ENCODE data around the gene NFIA. TPM values are rescaled to one million over a fixed set of nuclear protein-coding genes. Genes with fewer than 3 reads are reported as not detected.
A peak's percentile ranks its signal among the peaks of the same experiment; 100 is the strongest.

NFIA gene
- total RNA-seq, 2 donors from 2014 or later: 75.3 to 81.3 TPM

DNA sequence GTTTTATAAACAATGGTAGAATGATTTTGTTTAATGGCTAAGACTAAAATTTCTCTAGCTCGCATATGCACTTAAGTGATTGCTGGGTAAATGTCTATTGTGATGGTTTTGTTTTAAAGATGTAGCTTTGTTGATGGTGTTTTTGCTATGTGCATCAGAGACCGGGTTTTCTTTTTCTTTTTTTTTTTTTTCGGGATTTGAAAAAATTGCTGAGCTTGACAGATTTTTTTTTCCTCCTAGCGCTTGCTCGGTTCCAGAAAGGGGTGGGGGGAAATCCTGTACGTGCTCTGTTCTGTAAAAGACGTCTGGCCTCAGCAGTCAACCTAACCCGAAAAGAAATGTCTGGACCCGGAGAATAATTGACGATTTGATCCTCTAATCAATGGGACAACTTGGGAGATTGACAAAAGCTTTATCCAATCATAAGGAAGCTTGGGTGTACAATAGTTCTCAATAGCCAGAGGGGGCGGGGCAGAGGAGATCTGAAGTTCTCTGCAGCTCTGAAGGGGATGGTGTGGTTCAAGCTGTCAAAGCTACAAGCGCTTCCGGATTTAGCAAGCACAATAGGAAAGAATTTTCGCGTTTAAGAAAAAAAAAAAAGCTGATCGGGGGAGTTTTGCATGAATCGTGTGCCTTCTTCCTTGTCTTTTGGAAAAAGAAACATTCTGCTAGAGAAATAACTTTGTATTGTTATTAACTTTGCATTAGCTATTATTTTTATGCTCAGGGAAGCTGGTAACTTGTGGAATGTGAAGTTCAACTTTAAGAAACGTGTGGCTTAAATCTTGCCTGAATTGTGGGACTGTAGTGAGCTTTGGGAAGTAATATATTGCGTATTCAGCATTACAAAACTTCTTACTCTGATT is 4.5 kb upstream of the NFIA start:
- peaks cover 0 to 45% of the 10 kb centered on the region in 2 donors for H3K4me1 ChIP-seq
- peak; percentile 96 for DNase-seq (ENCODE audit: low spot score)

GRCh38 chr1:61078618-61079295 is 3.6 kb upstream of the NFIA start:
- TF ChIP-seq CTCF (IDR thresholded peaks at IDR 0.05): no peak
- Histone ChIP-seq H3K36me3 (no peaks in the 10 kb centered on the region), H3K4me1 (peaks cover 0 to 45% of the 10 kb centered on the region in 2 donors), H3K27ac (peak overlapping the region; percentile 81 to 98), H3K4me3 (peak overlapping the region; percentile 3 to 67), H3K27me3 (no peaks in the 10 kb centered on the region), H3K9me3 (no peaks in the 10 kb centered on the region)
- DNase-seq (ENCODE audit: low spot score): no peak

More for the DNA sequence above, 4.5 kb upstream of the NFIA start:
- Histone ChIP-seq H3K27me3 (no peaks in the 10 kb centered on the region), H3K9me3 (no peaks in the 10 kb centered on the region), H3K36me3 (no peaks in the 10 kb centered on the region), H3K4me3 (peak overlapping the region; percentile 36 to 67), H3K27ac (peak overlapping the region; percentile 81 to 98)
- no peak for TF ChIP-seq CTCF (IDR thresholded peaks at IDR 0.05)

DNA sequence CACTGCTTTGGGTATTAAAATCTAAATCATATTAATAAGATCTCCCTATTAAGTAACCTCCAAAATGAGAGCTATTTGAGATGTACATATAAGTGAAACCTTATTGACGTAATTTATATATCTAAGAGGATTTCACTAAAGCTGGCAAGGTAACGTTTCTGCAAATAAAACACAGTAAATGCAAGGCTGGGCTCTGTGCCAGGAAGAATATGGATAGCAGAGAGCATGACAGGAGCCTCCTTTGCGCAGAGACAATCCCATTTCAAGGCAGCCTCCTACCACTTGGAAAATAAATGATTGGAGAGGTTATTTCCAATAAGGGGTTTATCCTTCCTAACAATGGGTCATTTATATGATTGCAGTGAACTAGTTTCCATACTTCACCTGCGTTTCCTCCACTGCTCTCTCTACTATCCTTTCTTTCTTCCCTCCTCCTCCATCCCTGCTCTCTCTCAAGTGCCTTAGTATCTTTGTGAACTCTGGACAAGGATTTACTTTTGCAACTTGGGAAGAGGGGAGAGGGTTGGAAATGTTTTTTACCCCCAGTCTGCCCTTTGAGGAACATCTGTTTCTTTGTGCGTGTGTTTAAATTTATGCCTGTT is 3.0 kb upstream of the NFIA start:
- H3K27ac ChIP-seq: peak overlapping the region; percentile 98
- no peak for TF ChIP-seq CTCF (IDR thresholded peaks at IDR 0.05)
- peaks cover 0 to 45% of the 10 kb centered on the region in 2 donors for H3K4me1 ChIP-seq
- peak overlapping the region in 1 of 2 donors; percentile 95 for H3K4me3 ChIP-seq
- H3K27me3 ChIP-seq: no peaks in the 10 kb centered on the region
- DNase-seq (ENCODE audit: low spot score): no peak
- H3K36me3 ChIP-seq: no peaks in the 10 kb centered on the region
- H3K9me3 ChIP-seq: no peaks in the 10 kb centered on the region

DNA sequence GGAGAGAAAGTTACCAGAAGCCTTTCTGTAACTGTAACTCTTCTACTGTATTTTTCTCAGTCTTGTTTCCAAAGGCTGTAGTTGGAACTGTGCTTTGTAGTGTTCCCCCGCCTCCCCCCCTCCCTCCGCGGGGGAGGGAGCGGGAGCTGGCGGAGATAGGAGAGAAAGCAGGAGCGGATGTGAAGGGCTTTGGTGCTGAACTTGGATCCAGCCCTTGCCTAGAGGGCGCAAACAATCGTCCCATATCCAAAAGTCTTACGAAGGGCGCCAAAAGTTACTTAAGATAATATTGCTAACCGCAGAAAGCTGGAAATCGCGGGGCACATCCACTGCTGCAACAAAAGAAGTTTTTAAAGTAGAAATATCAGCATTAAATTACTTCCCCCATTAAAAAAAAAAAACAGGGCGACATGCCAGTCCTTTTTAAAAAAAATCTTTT is 2.4 kb upstream of the NFIA start:
- Histone ChIP-seq H3K4me3 (peak overlapping the region in 1 of 2 donors; percentile 95), H3K4me1 (peaks cover 0 to 45% of the 10 kb centered on the region in 2 donors), H3K27me3 (no peaks in the 10 kb centered on the region), H3K36me3 (no peaks in the 10 kb centered on the region), H3K27ac (peak overlapping the region; percentile 98), H3K9me3 (no peaks in the 10 kb centered on the region)
- TF ChIP-seq CTCF (IDR thresholded peaks at IDR 0.05): peak in 1 of 2 donors; percentile 60
- DNase-seq (ENCODE audit: low spot score): peak; percentile 91

- H3K9me3 ChIP-seq: no peaks in the 10 kb centered on the region
- TF ChIP-seq CTCF (IDR thresholded peaks at IDR 0.05): no peak
- no peaks in the 10 kb centered on the region for H3K27me3 ChIP-seq
- H3K36me3 ChIP-seq: no peaks in the 10 kb centered on the region
- peak overlapping the region; percentile 98 for H3K27ac ChIP-seq
- no peak for DNase-seq (ENCODE audit: low spot score)
- H3K4me3 ChIP-seq: peak overlapping the region in 1 of 2 donors; percentile 95
- H3K4me1 ChIP-seq: peaks cover 0 to 47% of the 10 kb centered on the region in 2 donors
Measured at GRCh38 chr1:61080413-61081143, 1.8 kb upstream of the NFIA start.
